Anterior cingulate cortex (tissue), 58 donors: ENCODE measurements around the gene PAX8.
A peak's percentile ranks its signal among the peaks of the same experiment; 100 is the strongest.

Source experiments
- DNase-seq, 58 donors: peaks; one replicate each; lab custom pipeline; 2025; lab: John Stamatoyannopoulos, UW

PAX8 gene

GRCh38 chr2:113272477-113272876 lies 6.2 kb downstream of the PAX8 start:
- no peak for DNase-seq

- no peak for DNase-seq
These were observed 9.9 kb downstream of the PAX8 start for GRCh38 chr2:113268621-113269360.

- DNase-seq, result peak in 1 of 58 donors; percentile 24
These were observed 12.3 kb downstream of the PAX8 start for GRCh38 chr2:113266431-113266830.

DNA sequence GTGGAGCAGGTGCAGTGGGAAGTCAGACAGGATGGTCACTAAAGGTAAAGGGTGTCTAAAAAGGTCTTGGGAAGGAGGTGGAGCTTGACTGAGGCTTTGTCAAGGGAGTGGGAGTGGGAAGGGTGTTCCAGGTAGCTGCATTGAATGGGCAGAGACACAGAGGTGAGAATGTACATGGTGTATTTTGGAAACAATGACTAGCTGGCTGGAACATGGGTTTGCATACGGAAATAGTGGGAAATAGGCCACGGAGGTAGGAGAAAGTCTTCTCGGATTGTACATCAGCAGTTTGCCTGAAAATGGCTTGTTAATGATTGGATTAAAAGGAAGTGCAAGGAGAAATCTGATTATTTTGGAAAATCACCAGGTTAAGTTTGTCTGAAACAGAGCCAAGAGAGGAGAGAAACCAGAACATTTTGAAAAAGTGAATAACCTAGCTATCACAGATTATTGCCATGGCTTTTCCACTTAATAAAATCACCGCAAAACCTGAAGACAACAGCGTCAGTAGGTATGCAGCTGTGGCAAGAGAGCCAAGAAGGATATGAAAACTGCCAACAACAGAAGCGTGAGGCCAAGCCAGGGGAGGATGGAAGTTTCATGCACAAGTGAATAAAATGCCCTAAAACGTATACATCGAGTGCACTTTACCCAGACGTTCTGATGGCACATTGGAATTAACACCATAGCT lies 13.9 kb downstream of the PAX8 start:
- no peak for DNase-seq

DNA sequence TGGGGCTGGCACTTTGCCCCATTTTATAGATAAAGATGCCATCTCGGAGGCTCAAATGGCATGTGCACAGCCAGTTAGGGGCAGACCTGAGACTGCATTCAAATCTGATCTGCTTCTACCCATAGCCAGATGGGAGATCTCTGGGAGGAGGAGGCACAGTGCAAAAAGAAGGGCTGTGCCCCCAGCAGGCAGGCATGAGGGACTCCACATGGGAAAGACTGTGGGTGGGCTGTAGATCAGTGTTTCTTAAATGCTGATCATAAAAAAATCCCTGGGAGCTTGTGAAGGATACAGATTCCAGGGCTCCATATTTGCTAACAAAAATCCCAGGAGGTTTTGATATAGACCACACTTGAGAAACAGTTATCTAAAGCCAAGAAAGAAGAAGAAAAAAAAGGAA lies 15.2 kb downstream of the PAX8 start:
- no peak for DNase-seq

DNA sequence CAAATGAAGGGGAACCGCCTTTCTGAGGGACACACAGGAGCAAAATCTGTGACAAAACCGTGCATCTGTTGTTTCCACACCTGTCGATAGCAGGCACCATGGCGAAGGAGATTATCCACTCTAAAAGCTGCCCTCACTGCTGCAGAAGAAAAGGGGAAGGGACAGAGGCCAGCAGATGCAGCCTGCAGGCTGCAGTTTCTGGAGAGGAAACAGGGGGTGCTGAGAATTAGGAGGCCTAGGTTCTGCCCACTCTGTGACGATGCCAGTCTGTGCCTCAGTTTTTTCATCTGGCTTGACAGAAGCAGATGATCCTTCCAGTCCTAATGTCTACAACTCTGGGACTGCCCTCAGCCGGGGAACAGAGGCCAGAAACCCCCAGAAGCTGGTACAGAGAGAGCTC lies 17.7 kb downstream of the PAX8 start:
- peak in 2 of 58 donors; percentile 2 to 18 for DNase-seq

- no peak for DNase-seq
These were observed 20.1 kb downstream of the PAX8 start for GRCh38 chr2:113258471-113259147.

GRCh38 chr2:113257516-113258264 lies 21.0 kb downstream of the PAX8 start:
- no peak for DNase-seq

GRCh38 chr2:113255140-113256070 lies 23.3 kb downstream of the PAX8 start:
- no peak for DNase-seq

- no peak for DNase-seq
These were observed 25.3 kb downstream of the PAX8 start for GRCh38 chr2:113253453-113253852.

- no peak for DNase-seq
These were observed 26.6 kb downstream of the PAX8 start for GRCh38 chr2:113252047-113252590.

- no peak for DNase-seq
These were observed 27.6 kb downstream of the PAX8 start for GRCh38 chr2:113251118-113251517.

- DNase-seq, result peak in 53 of 58 donors; percentile 7 to 78 (median 49)
These were observed 29.5 kb downstream of the PAX8 start for GRCh38 chr2:113248997-113249770.

- DNase-seq, result no peak
These were observed 32.1 kb downstream of the PAX8 start for GRCh38 chr2:113246606-113247005.

- DNase-seq, result no peak
These were observed 33.4 kb downstream of the PAX8 start for GRCh38 chr2:113245276-113245711.

- no peak for DNase-seq
These were observed 36.4 kb downstream of the PAX8 start for GRCh38 chr2:113242327-113242726.

- peak in 17 of 58 donors; percentile 7 to 45 (median 21) for DNase-seq
These were observed 37.5 kb downstream of the PAX8 start for GRCh38 chr2:113240915-113241911.
